GM19397 (cell line): ENCODE measurements around the gene HCAR3.
"Not testable (repeated sequence)": the region's sequence is repeated elsewhere in the genome, so short reads cannot be mapped to it uniquely, and the experiment has no call there.

ENCODE experiments used
- ATAC-seq: cut with Tn5 transposase; IDR thresholded peaks from one replicate; pipeline ENCODE4 v1.9.1; 2021; ENCODE audit warnings: mild to moderate bottlenecking, moderate library complexity; ENCODE audit not compliant: unreplicated experiment

The HCAR3 gene

DNA sequence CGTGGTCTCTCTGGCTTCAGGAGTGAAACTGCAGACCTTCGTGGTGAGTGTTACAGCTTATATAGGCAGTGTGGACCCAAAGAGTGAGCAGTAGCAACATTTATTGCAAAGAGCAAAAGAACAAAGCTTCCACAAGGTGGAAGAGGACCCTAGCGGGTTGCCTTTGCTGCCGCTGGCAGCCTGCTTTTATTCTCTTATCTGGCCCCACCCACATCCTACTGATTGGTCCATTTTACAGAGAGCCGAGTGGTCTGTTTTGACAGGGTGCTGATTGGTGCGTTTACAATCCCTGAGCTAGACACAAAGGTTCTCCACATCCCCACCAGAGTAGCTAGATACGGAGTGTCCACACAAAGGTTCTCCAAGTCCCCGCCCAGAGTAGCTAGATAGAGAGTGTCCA, 40.6 kb downstream of the HCAR3 start:
- not testable (repeated sequence) for ATAC-seq

DNA sequence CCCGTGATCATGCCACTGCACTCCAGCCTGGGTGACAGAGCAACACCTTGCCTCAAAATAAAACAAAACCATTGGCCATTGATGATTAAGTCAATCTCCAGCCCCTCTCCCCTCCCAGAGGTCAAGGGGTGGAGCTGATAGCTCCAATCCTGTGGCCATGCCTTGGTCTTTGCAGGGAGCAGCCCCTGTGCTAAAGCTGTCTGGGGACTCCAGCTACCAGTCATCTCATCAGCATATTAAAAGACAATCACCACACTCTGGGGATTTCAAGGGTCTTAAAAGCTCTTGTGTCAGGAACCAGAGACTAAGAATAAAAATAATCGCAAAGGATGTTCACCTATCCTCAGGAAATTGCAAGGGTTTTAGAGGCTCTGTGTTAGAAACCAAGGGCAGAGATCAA, 44.1 kb downstream of the HCAR3 start:
- ATAC-seq = no peak

DNA sequence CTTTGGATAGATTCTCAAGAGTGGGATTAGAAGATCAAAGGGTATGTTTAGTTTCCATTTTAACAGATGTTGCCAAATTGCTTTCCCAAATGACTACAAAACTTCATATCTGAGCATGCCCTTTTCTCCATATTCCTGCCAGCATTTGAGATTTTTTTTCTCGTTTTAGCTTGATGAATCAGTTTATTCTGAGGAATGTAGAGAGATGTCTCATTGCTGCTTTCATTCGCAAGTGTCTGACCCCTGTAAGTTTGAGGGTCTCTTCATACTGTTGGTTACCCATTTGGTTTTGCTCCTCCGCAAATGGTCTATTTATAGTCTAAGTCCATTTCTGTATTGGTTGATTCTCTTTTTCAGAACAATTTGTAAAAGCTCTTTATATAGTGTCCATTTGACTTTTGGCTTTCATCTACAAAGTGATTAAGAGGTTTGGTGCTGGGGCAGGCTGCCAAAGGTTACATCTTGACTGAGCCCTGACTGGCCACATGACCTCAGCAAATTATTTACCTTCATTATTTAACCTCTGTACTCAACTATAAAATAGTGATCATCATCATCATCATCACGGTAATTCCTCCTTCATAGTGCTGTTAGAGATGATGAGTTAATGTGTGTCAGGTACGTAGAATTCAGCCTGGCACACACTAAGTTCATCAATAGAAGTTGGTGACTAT, 47.1 kb downstream of the HCAR3 start:
- ATAC-seq = no peak

DNA sequence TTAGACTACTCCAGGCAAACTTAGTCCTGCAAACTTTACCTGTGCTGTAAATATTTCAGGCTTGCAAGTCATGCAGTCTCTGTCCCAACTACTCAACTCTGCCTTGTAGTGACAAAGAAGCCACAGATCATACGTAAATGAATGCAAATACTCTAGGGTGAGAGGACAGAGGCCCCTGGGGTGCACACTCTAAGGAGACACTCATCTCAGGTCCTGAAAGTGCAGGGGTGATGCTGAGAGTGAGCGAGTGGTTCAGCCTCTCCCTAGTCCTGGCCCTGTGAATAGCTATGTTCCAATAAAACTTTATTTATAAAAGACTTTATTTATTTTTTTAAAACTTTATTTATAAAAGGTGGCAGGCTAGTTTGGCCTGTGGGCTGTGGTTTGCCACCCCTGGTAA, 48.3 kb downstream of the HCAR3 start:
- no peak for ATAC-seq

DNA sequence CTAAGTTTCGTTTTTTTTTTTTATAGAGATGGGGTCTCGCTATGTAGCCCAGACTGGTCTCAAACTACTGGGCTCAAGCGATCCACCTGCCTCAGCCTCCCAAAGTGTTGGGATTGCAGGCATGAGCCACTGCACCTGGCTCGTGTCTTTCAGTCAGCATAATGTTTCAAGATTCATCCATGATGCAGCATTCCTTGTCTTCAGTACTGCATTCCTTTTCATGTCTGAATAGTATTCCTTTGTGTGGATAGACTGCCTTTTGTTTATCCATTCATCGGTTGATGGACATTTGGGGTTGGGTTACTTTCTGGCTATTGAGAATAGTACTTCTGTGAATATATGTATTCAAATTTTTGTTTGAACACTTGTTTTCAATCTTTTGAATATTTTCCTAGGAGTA, 50.9 kb downstream of the HCAR3 start:
- no peak for ATAC-seq

DNA sequence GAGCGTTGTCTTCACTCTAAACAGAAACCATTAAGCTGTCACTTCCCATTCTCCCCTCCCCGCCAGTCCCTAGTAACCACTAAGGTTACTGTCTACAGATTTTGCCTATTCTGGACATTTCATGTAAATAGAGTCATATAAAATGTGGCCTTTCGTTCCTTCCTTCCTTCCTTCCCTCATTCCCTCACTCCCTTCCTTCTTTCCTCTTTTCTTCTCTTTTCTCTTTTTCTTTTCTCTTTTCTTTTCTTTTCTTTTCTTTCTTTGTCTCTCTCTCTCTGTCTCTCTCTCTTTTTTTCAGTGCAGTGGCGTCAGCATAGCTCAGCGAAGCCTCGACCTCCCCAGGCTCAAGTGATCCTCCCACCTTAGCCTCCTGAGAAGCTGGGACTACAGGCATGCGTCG, 51.3 kb downstream of the HCAR3 start:
- ATAC-seq = no peak
